HG02678 (cell line): ENCODE measurements around the gene HIPK4.
"Not testable (repeated sequence)": the region's sequence is repeated elsewhere in the genome, so short reads cannot be mapped to it uniquely, and the experiment has no call there.

Experiments
- ATAC-seq: cut with Tn5 transposase; IDR thresholded peaks from one replicate; pipeline ENCODE4 v1.9.1; 2021; ENCODE audit warnings: mild to moderate bottlenecking, moderate library complexity; ENCODE audit not compliant: unreplicated experiment

The HIPK4 gene

DNA sequence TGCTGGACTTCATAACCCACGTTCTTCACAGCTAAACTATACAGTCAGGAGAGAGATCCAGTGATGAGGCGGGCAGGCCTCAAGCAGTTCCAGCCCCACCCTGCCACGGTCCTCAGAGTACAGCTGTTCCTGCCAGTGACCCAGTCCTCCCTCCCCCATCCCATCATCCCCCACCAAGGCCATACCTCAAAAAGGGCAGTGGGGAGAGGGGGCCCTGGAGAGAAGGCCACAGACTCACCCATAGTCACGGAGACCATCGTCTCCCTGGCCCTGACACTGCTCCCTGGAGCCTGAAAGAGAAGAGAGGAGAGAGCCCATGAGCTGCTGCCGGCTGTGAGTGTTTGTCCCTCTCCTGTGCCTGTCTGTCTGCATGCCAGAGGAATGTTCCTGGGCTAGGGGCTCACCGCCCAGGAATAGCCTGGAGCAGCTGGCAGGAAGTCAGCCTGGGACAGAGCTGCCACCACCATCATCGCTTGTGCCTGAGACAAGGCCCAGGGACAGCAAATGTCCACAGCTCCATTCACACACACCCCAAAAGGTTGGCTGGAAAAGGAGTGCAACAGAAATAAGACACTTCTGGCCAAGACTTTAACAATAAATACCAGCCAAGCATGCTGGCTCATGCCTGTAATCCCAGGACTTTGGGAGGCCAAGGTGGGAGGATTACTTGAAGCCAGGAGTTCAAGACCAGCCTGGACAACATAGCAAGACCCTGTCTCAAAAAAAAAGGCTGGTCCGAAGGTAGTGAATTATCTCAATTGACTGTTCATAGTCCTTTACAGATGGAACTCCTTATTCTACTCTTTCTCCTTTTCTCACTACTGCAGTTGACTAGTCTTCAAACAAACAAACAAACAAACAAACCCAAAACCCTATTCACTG lies 48.1 kb downstream of the HIPK4 start:
- no peak for ATAC-seq

DNA sequence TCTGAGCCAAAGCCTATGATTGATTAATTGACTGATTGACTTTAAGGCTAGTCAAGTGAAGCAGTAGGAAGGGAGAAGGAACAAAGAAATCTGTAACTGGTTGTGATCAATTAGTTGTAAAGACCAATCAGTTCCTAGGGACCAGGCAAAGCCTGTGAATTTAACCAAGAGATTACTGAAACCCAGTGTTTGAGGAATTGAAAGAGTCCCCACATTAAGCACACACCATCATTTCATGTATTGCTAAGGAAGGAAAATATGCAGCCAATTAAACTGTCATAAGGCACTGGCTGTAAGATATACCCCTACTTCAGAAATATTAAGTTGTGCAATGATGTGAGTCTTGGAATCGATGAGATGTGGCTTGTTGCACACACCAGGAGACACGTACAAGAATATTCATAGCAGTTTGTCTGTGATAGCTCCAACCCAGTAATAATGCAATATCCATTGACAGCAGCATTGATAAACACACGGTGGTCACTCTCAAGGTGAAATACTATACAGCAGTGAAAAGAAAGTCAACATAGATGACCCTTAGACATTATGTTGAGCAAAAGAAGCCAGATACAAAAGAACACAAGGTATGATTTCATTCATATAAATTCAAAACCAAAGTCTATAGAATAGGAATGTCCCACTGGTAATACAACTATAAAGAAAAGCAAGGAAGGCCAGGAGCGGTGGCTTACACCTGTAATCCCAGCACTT lies 50.8 kb downstream of the HIPK4 start:
- no peak for ATAC-seq

DNA sequence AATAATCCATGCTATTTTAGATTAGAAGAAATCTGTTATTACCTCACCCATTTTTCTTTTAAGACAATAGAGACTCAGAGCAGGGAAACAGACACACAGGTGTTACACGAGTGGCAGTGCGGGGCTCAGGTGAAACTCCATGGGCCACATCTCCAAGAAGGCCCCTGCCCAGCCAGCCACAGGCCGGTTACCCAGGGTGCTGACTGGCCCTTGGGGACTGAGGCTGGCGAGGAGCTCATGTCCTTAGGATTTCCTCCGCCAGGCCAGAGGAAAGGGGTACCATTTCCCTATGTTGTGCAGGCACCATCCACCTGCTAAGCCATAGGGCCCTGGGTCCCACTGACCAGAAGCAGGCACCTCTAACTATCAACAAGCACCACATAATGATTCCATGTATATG lies 52.4 kb downstream of the HIPK4 start:
- no peak for ATAC-seq

DNA sequence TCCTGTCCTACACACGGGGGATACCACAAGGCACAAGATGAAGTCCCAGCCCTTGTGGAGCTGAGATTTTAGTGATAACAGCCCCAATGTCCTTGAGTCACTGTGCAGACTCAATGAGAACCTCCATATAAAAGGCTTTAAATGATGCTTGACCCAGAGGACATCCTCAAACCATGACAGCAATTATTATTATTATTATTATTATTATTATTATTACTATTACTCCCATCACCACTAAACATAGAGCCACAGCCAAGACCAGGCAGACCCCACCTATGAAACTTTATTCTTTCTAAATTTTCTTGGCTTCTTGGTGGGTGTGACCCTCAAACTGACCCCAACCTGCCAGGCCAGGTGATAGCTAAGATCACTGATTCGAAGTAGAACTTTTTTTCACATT lies 52.9 kb downstream of the HIPK4 start:
- ATAC-seq, result no peak

DNA sequence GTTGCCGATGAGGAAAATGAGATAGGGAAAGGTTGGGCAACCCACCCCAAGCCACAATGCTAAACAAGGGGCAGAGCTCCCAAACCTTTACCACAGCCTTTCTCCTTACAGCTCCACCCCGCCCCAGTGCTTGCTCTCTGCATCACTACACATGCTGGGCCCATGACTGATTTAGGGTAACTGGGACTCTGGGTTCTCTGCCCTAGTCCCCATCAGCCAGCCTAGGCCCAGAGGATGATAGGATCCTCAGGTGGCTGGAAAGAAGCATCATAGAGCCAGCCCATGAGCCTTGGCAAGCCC lies 53.4 kb downstream of the HIPK4 start:
- no peak for ATAC-seq

DNA sequence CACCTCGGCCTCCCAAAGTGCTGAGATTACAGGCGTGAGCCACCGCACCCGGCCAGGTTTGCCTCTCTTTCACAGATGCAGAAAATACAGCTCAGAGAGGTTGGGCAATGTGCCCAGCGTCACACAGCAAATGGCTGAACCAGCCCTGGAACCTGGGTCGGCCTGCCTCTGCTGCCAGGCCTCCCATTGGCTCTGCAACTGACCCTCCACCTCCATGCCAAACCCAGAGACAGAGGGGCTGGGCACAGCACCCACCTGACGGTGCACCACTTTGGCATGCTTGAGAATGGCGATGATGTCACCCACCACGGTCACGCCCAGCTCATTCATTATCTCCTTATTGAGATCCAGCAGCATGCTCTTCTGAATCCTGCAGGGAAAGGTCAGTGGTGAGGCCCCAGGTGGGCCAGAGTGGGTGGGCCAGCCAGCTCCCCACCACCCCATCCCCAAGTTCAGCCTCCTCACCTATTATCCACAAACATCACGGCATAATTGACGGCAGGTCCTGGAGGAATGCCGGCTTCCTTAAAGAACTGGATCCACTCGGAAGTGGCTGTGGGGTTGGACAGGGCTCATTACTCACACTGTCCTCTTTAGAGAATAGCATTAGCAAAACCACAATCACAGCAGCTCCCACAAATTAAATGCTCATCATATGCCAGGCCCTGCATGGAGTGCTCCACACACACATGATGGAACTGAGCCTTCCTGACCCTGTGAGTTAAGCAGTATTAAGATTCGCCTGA lies 54.0 kb downstream of the HIPK4 start:
- ATAC-seq, result no peak

DNA sequence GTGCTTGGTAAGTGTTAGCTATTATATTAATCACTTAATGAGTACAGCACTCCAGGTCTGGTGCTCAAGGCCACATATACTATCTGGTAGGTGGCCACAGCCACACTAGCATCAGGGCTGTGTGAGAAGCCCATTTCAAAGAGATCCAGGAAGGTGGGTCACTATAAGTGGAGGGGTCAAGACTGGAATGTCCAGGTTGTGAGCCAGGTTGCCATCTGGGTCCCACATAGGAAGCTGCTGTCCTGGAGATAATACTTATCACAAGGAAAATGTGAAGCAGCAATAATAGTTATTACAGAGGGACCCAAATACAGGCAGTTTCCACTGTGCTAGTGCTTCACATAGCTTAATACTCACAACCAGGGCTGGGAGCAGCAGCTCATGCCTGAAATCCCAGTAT lies 54.9 kb downstream of the HIPK4 start:
- ATAC-seq, result no peak

DNA sequence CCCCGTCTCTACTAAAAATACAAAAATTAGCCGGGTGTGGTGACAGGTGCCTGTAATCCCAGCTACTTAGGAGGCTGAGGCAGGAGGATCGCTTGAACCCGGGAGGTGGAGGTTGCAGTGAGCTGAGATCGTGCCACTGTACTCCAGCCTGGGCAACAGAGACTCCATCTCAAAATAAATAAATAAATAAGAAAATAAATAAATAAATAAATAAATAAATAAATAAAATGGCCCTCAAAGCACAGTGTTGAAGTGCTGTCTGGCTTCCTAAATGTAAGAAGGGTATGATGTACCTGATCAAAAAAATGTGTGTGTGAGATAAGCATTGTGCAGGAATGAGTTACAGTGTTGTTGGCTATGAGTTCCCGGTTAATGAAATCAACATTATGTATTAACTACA lies 56.9 kb downstream of the HIPK4 start:
- ATAC-seq, result not testable (repeated sequence)

DNA sequence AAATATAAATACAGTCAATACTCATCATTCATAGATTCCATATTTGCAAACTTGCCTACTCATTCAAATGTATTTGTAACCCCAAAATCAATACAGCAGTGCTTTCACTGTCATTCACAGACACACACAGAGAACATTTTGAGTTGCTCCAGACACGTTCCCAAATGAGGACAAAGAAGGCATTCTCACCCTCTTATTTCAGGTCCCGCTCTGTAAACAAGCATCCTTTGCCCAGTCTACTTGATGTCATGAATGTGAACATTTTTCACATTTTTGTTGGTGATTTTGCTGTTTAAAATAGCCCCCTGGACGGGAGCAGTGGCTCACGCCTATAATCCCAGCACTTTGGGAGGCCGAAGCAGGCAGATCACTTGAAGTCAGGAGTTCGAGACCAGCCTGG lies 57.3 kb downstream of the HIPK4 start:
- ATAC-seq, result no peak

DNA sequence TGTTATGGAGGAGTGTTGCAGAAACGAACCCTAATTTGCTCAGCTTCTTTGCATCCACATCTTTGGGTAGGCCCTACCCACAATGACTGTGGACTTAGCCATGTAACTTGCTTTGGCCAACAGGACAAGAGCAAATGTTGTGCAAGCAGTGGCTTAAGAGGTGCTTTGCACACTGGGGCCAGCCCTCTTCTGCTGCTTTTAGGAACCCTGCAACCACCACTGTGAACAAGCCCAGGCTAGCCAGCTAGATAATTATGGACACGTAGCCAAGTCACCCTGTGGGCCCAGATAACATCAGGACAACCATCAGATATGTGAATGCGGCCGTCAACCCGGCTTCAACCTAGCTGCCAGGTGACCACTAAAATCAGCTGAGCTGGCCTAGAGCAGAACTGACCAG lies 58.9 kb downstream of the HIPK4 start:
- no peak for ATAC-seq
